ENCODE measurements around the gene PTF1A.

The PTF1A gene

GRCh38 chr10:23187155-23187554, 5.0 kb upstream of the PTF1A start:
- no peak for DNase-seq

GRCh38 chr10:23189024-23189423, 3.1 kb upstream of the PTF1A start:
- no peak for DNase-seq

- no peak for DNase-seq
Measured at GRCh38 chr10:23190872-23191763, 994 bp upstream of the PTF1A start.

- peak in 1 of 3 donors; percentile 5 for DNase-seq
Measured at GRCh38 chr10:23192712-23193434, 761 bp downstream of the PTF1A start.

DNA sequence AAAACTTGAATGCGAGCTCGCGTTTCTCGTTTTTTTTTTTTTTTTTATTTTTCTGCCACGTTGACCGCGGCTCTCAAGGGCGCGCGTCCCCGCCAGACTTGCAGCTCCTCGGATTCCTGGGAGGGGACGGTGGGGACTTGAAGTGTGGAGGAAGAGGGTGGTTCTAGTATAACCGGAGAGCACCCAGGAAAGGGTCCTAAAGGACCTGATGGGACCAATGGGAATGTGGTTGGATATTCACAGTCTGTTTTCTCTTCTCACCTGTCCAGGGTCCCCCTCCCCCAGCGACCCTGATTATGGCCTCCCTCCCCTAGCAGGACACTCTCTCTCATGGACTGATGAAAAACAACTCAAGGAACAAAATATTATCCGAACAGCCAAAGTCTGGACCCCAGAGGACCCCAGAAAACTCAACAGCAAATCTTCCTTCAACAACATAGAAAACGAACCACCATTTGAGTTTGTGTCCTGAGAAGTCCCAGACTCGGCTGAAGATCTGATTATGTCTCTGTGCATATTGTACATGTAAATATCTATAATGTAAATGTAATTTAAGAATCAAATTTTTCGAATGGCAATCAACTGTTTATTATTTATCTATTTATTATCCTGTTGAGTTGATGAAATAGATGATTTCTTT, 1.4 kb downstream of the PTF1A start:
- DNase-seq, result no peak

GRCh38 chr10:23194471-23194965, 2.4 kb downstream of the PTF1A start:
- no peak for DNase-seq

DNA sequence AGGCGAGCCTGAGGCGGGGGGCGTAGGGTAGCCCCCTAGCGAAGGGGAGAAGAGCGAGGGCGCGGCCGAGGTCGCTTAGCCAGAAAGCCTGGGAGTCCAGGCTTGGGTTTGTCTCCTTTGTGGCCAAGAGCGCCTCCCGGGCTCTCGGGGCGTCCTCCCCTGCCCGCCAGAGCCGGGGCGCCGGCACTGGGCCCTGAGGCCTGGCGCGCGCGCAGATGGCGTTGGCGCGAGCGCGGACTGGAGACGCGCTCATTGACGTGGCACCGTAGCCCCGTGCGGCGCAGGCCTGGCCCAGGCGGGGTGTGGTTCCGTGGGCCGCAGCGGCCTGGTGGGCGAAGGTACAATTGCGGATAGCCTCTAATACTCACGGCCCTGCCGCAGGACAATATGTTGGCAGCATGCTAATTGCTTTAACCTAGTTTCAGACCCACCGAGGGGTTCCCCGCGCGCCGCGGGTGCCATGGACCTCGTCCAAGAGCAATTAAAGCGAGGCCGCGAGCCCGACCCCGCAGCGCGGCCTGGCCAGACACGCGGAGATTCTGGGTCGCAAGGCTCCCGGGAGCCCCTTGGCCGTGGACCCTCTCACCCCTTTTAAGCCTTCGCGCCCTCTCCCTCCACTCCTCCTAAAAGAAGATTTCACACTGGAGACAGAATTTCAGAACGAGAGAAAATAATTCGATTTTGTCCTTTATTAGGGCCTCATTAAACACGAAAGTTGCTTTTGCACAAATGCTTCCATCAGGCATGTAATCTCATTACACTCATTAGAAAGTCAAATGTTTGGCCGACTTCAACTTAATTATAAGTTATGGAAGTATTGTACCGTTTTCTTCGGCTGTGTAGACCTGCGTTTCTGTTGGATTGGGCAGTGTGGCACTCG, 3.1 kb downstream of the PTF1A start:
- no peak for DNase-seq

- no peak for DNase-seq
Measured at GRCh38 chr10:23195846-23196600, 3.9 kb downstream of the PTF1A start.

DNA sequence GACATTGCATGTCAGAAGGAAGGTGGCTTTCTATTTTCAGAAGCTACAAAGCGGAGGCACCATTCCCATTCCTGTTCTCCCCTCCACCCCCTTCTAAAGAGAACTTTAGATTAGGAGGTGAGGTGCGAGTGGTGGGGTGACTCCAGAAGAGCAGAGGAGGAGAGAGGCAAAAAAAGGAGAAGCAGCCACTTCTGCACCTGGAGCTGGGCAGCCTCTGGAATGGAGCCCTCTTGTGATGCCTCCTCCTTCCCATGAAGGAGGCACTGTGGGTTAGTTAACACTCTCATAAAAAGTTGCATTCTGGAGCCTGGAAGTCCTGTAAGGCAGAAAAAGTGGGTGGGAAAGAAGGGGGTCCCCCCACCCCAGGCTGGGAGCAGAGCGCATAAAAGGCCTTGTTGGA, 4.8 kb downstream of the PTF1A start:
- no peak for DNase-seq

GRCh38 chr10:23197416-23197861, 5.3 kb downstream of the PTF1A start:
- DNase-seq, result no peak

DNA sequence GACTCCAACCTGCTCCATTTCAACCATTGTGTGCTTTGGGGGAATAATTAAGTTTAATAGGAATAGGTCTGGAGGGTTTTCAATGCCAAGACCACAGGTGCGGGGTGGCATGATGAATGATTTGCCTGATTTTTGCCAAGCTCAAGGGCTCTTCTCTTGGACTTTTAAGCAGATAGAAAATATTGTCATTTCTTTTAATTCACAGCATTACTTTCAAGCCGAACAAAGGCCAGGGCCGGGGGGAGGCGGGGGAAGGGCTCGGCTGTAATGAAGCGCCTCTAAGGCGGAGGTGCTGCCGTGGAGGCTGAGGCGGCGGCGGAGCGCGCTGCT, 6.5 kb downstream of the PTF1A start:
- no peak for DNase-seq

GRCh38 chr10:23198940-23199767, 7.0 kb downstream of the PTF1A start:
- no peak for DNase-seq

GRCh38 chr10:23199768-23200511, 7.8 kb downstream of the PTF1A start:
- no peak for DNase-seq

DNA sequence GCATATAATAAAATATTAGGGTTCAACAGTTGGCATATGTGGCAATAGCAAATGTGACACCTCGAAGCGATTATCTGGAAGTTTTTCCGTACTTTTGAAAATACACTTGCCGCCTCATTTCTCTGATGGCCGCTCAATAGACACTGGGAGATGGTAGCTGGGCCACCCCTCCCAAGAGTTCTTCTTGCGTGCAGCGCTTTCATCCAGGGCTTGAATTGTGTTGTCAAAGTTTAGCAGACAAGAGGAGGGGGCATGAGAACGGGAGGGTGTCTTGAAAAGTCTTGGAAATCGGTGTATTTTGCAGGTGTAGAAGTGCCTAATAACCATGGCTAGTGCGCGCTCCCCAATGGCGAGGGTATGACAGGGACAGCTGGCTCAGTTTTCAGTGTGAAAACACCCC, 8.5 kb downstream of the PTF1A start:
- DNase-seq, result no peak

GRCh38 chr10:23200997-23201652, 9.0 kb downstream of the PTF1A start:
- no peak for DNase-seq

DNA sequence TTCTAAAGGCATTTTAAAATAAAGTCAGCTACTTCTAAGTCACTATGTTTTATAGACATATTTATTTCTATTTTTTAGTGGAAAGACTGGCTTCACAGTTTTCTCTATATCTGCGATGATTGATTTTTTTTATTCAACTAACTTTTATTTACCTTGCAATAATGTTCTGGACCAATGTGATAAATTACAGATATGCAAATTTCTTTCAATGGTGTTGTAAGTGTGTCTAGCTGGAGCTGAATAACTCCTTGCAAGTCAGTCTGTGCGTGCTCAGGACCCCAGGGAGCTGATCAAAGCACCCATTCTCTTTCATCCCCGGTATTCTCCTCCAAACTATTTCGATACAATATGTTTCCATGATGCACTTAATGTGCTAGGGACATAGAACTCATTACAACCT, 9.7 kb downstream of the PTF1A start:
- no peak for DNase-seq

DNA sequence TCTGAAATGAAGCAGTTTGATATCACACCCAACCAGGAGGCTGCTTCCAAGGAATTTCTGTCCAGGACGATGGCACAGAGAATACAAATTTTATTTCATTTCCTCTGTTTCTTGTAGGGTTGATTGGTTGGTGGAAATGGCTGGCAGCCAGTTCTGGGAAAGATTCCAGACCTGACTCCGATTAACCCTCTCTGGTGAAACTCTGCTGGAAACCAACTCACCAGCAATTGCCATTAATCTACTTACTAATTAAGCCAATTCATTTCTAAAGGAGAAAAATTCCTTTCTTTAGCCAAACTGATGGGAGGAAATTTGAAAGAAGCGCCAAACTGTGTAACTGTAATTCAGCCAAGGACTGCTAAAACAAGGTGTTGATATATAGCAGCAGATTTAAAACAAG, 10.7 kb downstream of the PTF1A start:
- no peak for DNase-seq

DNA sequence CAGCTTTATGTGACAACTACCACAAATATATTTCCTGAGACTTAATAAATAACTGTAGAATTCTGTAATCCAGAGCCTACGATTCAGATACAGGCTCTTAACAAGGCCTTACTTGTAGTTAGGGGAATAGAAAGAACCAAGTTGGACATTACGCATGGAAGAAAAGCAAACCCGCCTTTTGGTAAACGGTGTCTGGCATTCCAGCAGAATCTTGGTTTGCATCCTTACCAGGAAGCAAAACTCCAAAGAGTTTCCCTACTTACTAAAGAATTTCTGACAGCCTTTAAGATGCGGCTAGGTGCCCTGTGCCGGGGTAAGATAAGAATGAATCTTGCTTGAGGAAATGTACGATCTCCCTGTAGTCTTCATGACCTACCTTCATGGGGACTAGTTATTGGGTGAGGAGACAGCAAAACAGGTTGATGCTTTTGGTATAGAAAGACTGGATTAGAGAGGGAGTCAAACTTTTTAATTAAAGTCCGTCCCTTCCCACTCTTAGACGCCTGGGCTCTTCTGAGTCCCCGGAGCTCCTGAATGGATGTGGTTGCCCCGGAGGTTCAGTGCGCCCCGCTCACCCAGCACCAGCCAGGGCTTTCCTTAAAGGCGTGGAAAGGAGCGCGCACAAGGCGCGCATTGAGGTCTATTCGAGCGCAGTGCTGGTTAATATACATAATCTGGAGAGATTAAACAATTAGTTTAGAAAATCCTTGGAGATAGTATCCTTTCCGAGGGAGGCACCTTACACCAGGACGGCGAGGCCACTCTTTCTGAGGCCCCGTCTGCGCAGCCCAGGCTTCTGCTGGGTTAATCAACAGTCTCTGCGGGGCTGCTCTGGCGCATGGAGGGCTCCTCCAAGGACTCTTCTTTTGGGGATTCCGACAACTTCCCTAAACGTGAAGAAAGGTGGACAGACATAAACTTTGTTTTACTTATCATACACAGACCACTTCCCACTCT, 11.5 kb downstream of the PTF1A start:
- no peak for DNase-seq
